GM21528 (cell line): ENCODE data around the gene GFI1B.
"Not testable (repeated sequence)": the region's sequence is repeated elsewhere in the genome, so short reads cannot be mapped to it uniquely, and the experiment has no call there.

Source experiments
- ATAC-seq: cut with Tn5 transposase; IDR thresholded peaks from one replicate; pipeline ENCODE4 v1.9.1; 2021; ENCODE audit warnings: mild to moderate bottlenecking, moderate library complexity; ENCODE audit not compliant: unreplicated experiment, low FRiP score

GFI1B gene

DNA sequence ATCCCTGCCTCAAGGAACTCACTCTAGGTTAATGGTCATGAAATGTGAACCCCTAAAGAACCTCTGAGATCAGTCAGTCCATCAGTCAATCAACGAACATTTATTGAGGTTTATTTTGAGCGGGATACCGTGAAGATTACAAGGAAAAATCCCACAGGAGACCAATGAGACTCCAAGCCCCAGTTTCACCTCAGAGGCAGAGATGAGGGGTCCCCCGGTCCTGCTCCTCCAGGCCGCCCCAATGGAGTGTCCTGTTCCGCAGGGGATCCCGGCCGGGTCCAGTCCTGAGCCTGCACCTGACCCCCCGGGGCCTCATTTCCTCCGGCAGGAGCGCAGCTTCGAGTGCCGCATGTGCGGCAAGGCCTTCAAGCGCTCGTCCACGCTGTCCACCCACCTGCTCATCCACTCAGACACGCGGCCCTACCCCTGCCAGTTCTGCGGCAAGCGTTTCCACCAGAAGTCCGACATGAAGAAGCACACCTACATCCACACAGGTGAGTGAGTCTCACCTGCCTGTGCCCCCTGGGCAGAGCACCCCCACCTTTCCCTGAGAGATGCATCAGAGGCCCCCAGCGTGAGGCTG lies 11.0 kb downstream of the GFI1B start:
- no peak for ATAC-seq

DNA sequence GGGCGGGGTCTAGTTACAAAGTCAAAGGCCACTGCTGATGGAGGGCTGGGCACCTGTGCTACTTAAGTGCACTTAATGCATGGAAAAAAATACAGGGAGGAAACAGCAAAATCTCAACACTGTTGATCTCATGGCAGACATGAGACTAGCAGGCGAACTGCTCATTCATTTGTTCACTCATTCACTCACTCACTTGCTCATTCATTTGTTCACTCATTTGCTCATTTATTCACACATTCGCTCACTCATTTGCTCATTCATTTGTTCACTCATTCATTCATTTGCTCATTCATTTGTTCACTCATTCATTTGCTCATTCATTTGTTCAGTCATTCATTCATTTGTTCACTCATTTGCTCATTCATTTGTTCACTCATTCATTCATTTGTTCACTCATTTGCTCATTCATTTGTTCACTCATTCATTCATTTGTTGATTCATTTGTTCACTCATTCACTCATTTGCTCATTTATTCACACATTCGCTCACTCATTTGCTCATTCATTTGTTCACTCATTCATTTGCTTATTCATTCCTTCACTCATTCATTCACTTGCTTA lies 11.6 kb downstream of the GFI1B start:
- ATAC-seq: not testable (repeated sequence)

DNA sequence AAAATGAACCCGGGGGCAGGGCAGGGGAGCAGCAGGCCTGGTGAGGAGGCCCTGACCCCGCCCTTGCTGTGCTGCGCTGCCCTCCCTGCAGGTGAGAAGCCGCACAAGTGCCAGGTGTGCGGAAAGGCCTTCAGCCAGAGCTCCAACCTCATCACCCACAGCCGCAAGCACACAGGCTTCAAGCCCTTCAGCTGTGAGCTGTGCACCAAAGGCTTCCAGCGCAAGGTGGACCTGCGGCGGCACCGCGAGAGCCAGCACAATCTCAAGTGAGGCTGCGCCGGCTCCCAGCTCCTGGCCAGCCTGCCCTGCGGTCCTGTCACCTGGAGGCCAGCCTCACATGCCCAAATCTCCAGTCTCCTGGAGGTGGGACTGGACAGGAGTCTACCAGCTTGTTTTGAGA lies 12.3 kb downstream of the GFI1B start:
- no peak for ATAC-seq

DNA sequence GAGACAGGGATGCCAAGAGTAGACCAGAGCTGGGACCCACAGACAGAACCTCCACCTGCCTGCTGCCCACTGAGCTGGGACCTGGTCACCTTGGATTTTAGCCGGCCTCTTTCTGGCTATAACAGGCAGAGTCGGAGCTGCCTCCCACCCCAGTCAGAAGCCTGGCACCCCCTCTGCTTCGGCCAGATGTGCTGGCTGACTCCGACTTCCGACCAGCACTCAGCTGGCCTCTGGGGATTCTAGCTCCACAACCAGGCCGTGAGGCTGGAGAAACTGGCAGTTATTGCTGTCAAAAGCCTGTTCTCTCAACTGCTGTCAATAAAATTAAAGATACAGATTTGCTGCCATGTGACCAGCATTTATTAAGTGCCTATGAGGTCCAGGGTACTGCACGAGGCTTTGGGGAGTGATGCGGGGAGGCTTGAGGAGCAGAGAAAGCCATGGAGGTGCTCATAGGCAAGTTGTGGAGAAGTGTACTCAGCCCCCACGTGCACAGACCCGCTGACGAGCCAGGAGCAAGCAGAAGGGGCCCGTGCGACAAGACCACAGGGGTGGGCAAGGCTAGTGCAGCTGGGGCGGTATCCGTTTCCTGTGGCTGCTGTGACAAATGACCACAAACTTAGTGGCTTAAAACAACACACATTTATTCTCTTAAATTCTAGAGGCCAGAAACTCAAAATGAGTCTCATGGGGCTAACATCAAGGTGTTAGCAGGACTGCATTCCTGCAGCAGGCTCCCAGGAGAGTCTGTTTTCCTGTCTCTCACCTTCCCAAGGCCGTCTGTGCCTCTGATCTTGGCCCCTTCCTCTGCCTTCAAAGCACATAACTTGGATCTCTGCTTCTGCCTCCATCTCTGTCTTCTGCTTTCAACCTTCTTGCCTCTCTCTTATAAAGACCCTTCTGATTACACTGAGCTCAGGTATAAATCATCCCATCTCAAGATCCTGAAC lies 13.1 kb downstream of the GFI1B start:
- no peak for ATAC-seq

DNA sequence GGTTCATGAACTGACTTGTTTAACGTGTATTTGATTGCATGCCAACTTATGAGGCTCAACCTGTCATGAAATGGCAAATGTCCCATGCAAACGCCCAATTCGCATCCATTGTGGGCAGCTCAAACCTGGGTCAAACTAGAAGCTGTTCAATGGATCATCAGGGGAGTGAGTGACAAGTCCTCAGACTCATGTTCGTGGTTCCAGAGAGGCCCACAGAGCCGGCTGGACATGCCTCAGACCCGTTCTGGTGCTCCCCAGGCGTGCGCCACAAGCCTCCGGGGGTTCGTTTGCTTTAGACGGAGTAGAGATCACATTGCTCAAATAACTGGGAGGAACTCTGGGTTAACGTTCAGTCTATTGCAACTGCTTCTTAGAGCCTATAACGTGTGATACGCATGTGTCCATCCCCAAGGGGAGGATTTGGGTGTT lies 15.0 kb downstream of the GFI1B start:
- ATAC-seq: no peak

DNA sequence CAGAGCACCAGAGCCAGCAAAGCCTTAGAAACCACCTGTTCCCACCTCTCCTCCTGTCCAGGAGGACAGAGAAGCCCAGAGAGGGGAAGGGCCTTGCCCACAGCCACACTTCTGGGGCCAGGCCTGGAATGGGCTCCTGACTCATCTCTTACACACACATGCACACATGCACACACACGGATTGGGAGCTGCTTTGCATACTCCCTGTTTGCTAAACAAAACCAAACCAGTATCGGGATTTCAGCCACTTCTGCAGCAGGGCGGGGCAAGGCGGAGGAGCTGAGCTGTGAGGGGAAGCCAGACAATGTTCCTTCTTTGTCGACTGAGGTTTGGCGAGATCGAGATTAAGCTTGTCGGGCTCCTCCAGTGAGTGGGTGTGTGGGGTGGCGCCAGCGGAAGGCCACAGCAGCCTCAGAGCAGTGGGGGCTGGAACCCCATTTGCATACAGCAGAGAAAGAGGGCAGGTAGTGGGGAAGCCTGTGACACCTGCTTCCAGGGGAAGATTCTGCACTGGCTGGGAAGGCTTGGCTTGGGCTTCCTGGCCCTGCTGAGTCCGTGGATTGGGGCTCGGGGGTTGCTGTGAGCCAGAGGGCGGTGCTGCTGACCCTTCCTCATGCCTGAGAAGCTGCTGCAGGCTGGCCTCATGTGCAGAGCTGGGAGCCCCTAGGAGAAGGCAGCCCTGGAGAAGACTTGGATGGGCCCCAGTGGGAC lies 16.1 kb downstream of the GFI1B start:
- ATAC-seq: no peak

DNA sequence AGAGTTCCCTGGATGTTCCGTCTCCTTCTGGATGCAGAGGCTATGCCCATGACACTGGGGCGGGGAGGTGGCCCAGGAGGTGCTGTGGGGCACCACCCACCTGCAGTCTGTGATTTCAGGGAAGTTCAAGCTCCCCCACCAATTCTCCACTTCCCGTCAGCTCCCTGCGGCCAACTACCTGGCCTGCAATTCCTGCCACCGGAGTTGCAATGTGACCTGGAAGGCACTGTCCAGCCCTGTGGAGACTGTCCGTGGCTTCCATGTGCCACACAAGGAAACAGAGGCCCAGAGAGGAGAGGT lies 16.6 kb downstream of the GFI1B start:
- no peak for ATAC-seq

DNA sequence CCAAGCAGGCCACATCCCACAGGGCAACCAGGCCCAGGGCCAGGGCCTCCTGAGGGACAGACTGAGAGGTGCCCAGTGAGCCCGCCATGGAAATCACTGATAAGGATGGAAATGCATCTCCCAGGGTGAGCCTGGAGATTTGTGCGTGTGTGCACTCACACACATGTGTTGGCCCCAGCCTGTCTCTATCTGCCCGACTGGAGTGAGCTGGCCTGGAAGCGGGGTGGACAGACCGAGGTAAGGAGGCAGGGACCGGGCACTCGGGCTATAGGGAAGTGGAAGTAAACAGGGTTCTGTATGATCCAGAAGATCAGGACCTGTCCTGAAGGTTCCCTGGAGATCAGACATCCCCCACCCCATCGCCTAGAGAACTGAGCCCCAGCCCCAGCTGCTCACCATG lies 17.4 kb downstream of the GFI1B start:
- no peak for ATAC-seq

DNA sequence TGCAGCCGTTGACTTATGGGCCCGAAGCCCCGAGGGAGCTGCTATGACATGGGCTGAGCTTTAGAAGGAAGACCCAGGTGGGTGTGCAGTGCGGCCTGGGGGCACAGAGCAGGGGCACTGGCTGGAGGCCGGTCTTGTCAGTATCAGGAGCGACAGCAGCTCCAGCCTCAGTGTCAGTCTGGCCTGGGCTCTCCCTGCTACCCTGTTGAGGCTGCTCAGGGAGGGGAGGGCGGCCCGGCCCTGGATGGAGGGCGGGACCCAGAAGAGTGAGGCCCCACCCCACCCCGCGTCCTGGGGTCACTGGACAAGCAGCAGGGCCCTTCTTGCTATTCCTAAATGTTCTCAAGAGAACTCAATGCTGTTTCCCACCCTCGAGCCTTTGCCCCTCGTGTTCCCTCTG lies 18.0 kb downstream of the GFI1B start:
- no peak for ATAC-seq

DNA sequence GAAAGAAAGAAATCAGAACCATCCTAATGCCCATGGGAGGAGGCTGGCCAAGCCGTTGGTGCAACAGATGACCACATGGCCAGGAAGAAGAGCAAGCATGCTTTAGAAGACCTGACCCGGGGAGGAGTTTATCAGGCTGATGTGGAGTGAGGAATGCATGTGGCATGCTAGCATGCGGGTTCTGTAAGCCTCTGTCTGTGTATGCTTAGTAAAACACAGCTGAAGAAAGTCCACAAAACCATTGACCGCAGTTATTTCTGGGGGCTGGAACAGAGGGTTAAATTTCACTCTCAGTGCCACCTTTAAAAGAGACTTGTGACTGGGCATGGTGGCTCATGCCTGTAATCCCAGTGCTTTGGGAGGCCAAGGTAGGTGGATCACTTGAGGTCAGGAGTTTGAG lies 19.1 kb downstream of the GFI1B start:
- ATAC-seq: no peak

DNA sequence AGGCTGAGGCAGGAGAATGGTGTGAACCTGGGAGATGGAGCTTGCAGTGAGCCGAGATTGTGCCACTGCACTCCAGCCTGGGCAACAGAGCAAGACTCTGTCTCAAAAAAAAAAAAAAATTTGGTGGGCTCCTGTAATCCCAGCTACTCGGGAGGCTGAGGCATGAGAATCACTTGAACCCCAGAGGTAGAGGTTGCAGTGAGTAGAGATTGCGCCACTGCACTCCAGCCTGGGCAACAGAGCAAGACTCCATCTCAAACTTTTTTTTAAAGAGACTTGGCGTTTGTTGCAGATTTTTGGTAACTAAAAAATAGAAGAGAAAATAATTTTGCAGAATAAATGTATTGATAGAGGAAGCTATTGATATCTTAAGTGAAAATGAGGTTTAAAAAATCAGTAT lies 19.7 kb downstream of the GFI1B start:
- ATAC-seq: not testable (repeated sequence)

DNA sequence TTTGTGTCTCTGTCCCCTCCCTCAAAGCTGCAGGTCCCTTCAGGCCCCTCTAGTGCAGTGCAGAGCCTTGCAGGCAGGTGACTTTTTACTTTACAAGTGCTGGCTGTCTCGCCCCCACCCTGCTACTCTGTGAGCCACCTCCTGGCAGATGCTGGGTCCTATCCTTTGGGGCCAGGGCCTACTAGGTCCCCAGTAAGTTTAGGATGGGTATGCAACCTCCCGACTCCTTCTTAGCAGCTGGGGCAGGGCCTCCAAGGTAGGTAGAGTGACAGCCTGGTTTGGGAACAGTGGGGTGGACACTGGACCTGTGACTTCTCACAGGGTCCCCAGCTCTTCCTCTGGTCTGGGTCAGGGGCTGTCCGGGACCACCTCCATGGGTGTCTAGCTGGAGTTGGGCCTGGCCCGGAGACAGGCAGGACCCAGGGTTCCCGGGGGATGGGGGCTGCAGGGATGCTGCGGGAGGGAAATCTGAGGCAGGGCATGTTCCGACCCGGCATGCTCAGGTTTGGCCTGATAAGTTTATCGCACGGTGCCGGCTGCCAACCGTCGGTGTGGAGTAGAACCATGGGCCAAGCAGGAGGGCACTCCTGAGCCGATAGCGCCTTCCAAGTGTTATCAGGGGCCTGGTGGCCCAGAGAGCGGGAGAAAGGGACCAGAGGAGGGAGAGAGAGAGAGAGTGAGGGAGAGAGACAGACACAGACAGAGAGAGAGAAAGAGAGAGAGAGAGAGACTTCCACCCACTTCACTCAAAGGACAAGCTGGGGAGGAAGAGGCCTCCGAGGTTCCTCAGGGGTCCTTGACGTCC lies 20.5 kb downstream of the GFI1B start:
- no peak for ATAC-seq

DNA sequence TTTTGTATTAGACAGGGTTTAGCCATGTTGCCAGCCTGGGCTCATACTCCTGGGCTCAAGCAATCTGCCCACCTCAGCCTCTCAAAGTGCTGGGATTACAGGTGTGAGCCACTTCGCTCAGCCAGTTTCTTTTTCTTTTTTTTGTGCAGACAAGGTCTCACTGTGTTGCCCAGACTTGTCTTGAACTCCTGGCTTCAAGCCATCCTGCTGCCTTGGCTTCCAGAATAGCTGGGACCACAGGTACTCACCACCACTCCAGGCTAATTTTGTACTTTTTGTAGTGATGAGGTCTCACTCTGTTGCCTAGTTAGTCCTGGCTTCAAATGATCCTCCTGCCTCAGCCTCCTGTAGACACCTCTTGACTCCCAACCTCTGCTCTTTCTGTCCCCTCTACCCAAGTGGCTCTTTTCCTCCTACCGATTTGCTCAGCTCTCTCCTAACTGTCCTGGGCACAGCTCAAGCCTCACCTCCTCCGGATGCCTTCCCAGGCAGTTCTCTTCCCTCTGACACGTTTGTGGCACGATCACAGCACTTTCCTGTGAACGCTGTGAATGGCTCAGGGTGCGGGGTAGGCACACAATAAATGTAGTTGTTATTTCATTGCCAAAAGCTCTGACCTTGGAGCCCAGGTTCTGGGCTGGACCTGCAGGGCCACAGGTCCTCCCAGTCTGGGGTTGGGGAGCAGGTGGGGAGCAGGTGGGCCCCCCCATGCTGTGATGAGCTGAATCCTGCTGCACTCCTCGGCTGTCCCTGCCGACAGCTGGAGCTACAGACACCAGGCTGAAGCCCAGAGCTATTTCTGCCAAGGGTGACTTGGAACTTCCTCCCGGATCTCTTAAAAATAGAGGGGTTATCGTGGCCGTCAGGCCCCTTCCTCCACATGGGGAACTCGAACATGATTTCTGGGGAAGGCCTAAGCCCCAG lies 23.9 kb downstream of the GFI1B start:
- ATAC-seq: no peak

DNA sequence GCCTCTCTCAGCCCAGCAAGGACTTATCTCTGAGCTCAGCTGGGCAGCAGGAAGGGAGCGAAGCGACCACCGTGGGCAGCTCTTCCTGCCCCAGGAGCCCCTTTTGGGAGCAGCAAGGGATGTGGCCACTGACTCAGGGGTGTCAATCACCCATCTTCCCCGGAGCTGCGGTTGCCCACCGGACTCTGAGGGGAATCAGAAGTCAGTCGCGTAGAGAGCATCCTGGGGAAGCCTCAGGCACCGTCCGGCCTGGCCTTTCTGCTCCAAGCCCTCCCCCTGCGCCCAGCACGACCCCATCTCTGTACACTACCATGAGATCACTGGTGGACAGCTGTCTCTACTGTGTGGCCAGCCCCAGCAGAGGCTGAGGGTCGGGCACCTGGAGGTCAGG lies 24.6 kb downstream of the GFI1B start:
- no peak for ATAC-seq

DNA sequence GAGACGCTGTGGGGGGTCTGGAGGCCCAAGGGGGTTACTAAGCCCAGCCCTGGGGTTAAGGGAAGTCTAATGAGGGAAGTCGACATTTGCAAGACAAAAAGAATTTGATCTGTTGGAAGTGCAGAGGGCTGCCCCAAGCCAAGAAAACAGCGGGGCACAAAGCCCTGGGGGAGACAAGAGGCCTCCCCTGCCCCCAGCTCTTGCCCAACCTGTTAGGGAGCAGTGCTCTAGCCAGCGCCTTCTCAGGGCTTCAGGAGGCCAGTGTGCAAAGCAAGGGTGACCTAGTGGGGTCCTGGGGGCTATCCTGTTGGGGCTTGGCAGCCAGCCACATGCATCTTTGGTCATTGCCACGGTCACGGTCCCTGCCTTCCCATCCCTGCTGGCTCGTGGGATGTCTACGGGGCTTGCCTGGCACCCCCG lies 25.2 kb downstream of the GFI1B start:
- no peak for ATAC-seq

DNA sequence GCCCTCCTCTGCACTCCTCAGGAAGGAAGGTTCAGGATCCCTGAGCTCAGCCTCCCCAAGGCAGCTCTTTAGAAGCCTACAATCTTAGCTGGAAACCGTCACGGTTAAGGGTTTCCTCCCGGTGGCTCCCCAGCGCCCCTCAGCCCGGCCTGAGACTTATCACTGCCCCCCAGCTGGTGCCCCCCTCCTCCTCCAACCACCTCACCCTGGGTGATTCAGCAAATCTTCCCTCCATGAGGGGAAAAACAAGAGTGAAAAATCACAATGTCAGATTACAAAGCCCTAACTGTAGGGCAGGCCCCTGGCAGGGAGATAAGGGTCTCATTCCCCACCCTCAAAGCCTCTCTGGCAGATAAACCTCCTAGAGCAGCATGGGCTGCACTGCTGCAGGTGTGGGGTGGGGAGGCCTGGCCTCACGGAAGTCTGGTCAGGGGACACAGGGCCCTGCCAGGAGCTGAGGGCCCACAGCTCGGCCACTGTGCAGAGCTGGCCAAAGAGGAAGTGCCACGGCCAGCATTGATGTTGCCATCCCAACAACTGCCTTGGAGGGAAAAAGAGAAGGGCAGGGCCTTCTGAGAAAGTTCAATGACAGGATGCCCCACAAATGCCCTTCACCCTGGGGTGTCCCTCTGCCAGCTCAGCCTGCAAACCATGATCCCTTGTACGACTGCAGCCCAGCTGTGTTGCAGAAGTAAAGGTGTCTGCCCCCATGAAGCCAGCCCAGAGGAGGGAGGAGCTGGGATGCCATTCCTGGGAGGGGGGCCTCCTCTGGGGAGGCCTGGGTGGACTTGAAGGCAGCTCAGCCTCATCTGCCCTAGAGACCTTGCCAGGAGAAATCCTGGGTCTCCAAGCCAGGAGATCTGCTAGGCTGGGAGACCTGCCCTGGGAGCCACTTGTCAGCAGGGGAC lies 25.9 kb downstream of the GFI1B start:
- no peak for ATAC-seq

DNA sequence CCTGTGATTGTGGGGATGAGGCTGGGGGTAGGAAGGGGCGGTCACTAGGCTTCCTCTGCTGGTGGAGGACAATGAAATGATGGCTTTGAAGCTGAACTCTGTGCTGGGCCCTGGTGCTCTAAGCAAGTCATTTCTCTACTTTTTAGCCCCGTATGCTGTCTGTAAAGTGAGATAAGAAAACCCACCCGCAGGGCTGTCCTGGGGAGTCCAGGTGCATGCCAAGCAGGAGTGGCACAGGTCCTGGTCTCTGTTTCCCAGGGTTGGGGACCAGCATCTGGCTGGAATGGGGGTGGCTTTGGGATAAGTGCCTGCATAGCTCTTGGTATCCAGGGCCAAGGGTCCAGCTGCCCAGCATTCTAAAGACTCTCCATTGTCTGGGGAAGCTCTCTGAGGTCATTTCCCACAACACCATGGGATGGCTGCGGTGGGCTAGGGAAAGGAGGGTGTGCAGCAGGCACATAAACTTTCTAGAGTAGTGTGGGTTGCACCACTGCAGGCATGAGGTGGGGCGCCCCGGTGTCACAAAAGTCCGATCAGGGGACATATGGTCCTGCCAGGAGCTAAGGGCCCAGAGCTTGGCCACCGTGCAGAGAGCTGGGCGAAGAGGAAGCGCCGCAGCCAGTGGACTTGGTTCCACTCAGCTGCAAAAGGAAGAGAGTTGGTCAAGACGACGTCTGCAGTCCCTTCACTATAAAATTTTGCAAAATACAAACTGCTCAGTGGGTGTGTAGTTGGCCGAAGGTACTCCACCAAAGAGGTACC lies 26.7 kb downstream of the GFI1B start:
- no peak for ATAC-seq

DNA sequence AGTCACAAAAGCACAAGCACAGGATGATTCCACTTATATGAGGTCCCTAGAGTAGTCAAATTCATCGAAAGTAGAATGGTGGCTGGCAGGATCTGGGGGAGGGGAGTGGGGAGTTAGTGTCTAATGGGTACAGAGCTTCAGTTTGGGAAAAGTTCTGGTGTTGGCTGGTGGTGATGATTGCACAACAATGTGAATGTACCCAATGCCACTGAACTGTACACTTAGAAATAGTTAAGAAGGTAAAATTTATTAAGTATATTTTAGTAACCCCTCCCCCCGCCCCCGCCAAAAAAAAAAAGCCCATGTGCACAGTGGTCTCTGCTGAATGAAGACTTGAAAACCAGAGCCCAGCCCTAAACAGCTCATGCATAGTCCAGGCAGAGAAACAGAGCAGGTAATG lies 27.5 kb downstream of the GFI1B start:
- ATAC-seq: no peak
